GM12892 (cell line): ENCODE results near the gene TRAP1.

Source experiments
- POLR2A ChIP-seq: IDR thresholded peaks from 2 replicates; pipeline ENCODE4 v1.6.1; 2011; ENCODE audit warnings: low read depth, low read length, control low read depth
- POLR2AphosphoS5 ChIP-seq: IDR thresholded peaks from 2 replicates; pipeline ENCODE4 v1.6.1; 2011; ENCODE audit warnings: low read depth, low read length, control low read depth
- TAF1 ChIP-seq: IDR thresholded peaks from 2 replicates; pipeline ENCODE4 v1.6.1; 2011; ENCODE audit warnings: low read depth, mild to moderate bottlenecking, control low read depth, low read length, borderline replicate concordance

GRCh38 chr16:3725276-3725675 is 8.0 kb upstream of the TRAP1 start:
- no peak for TF ChIP-seq POLR2A
- TF ChIP-seq TAF1, result no peak
- TF ChIP-seq POLR2AphosphoS5, result no peak
